Breast epithelium (tissue), 3 donors: ENCODE results near the gene TESK2.

Experiments
- POLR2AphosphoS5 ChIP-seq, 3 donors: sonication (generic); formaldehyde crosslinking; IDR thresholded peaks; one replicate each; pipeline ENCODE4 v1.6.1; 2017; ENCODE audit warnings: antibody characterized with exemption in 3 of 3
- TF ChIP-seq, protein P1 (sequence below), 3 donors: fragments of 450-650 bp; IDR thresholded peaks; one replicate each; pipeline ENCODE4 v1.5.1; 2016 to 2017; ENCODE audit warnings: antibody characterized with exemption in 3 of 3, mild to moderate bottlenecking in 3 of 3, moderate library complexity in 3 of 3

DNA sequence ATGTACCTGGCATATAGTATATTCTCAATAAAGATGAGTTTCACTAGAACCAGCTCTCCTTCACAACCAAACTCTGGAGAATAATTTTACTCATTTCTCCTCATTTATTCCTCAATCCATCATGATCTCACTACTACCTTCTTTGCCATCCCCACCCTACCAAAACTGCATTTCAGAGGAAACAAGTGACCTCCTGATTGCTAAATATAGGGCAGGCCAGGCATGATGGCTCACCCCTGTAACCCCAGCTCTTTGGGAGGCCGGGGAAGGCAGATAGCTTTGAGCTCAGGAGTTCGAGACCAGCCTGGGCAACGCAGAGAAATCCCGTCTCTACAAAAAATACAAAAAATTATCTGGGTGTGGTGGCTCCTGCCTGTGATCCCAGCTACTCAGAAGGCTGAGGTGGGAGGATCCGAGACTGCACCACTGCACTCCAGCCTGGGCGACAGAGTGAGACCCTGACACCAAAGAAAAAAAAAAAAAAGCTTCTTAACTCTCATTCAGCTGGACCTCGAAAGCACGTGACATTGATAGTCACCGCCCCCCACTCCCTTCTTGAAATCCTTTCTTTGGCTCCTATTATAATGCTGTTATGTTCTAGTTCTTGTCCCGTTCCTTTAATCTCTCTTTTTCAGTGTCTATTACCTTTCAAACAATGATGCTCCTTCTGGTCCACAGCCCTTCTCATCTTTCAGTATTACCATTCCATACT, 2.1 kb downstream of the TESK2 start:
- TF ChIP-seq, protein P1, sequence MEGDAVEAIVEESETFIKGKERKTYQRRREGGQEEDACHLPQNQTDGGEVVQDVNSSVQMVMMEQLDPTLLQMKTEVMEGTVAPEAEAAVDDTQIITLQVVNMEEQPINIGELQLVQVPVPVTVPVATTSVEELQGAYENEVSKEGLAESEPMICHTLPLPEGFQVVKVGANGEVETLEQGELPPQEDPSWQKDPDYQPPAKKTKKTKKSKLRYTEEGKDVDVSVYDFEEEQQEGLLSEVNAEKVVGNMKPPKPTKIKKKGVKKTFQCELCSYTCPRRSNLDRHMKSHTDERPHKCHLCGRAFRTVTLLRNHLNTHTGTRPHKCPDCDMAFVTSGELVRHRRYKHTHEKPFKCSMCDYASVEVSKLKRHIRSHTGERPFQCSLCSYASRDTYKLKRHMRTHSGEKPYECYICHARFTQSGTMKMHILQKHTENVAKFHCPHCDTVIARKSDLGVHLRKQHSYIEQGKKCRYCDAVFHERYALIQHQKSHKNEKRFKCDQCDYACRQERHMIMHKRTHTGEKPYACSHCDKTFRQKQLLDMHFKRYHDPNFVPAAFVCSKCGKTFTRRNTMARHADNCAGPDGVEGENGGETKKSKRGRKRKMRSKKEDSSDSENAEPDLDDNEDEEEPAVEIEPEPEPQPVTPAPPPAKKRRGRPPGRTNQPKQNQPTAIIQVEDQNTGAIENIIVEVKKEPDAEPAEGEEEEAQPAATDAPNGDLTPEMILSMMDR (IDR thresholded peaks at IDR 0.05), result no peak
- no peak for TF ChIP-seq POLR2AphosphoS5 (IDR thresholded peaks at IDR 0.05)
